Measurements from ENCODE around the gene MKRN2. TPM values are rescaled to one million over a fixed set of nuclear protein-coding genes. Genes with fewer than 3 reads are reported as not detected.

The MKRN2 gene
- total and polyA plus RNA-seq, 7 donors, result 17.2 to 35.5 (median 21.2) TPM

- Histone ChIP-seq H3K4me3 (no peak overlapping the region), H3K27ac (peak overlapping the region; percentile 42), H3K9me3 (no peaks in the 10 kb centered on the region), H3K27me3 (ENCODE audit: insufficient read depth in 3 of 3, low read length in 2 of 3) (no peaks in the 10 kb centered on the region), H3K36me3 (ENCODE audit: insufficient read depth in 1 of 2, low read depth in 1 of 2) (peaks cover 0 to 7% of the 10 kb centered on the region in 2 donors), H3K4me1 (peaks cover 42% of the 10 kb centered on the region)
- ATAC-seq, result no peak
- TF ChIP-seq CTCF (IDR thresholded peaks at IDR 0.05), result no peak
- intact Hi-C loops (cut with DNase I), result no loop called here
- 90 to 95% (median 95%) methylated on average over 4 of the region's 4 CpGs for WGBS, 3 donors
- DNase-seq, result no peak
Observed at GRCh38 chr3:12633108-12633507, 76.2 kb downstream of the MKRN2 start.

Other genes starting within 250 kb of the MKRN2 start
- gene TSEN2, start 72.6 kb upstream of the MKRN2 start, total RNA-seq, result 10 to 100 TPM; 12.5 to 21.9 (median 15.1) TPM
- gene TSEN2, start 72.6 kb upstream of the MKRN2 start, polyA plus RNA-seq, result 10 to 100 TPM; 14.2 to 30.9 (median 15.0) TPM
- gene MKRN2OS, start 11.6 kb upstream of the MKRN2 start, total RNA-seq, result 1 to 10 TPM in 1 of 4 donors, under 1 TPM in 1, not detected in 2; 0.93 to 1.5 TPM
- under 1 TPM; 0.16 to 0.48 (median 0.38) TPM for gene MKRN2OS, start 11.6 kb upstream of the MKRN2 start, polyA plus RNA-seq
- 100 to 1,000 TPM; 109 to 221 (median 160) TPM for gene RAF1, start 107.0 kb downstream of the MKRN2 start, total RNA-seq
- 100 to 1,000 TPM in 2 of 3 donors, 10 to 100 TPM in 1; 87.2 to 391 (median 132) TPM for gene RAF1, start 107.0 kb downstream of the MKRN2 start, polyA plus RNA-seq
- gene TMEM40, start 202.2 kb downstream of the MKRN2 start, total RNA-seq, result 1 to 10 TPM in 3 of 4 donors, under 1 TPM in 1; 0.59 to 4.4 (median 2.3) TPM
- gene TMEM40, start 202.2 kb downstream of the MKRN2 start, polyA plus RNA-seq, result under 1 TPM; 0.30 to 0.52 (median 0.40) TPM
- gene CAND2, start 239.6 kb downstream of the MKRN2 start, total RNA-seq, result 100 to 1,000 TPM; 128 to 220 (median 138) TPM
- 10 to 100 TPM in 2 of 3 donors, 1 to 10 TPM in 1; 3.7 to 65.3 (median 48.8) TPM for gene CAND2, start 239.6 kb downstream of the MKRN2 start, polyA plus RNA-seq